Esophagus muscularis mucosa (tissue), 3 donors: Measurements from ENCODE around the gene RASL10A.
"Not testable (repeated sequence)": the region's sequence is repeated elsewhere in the genome, so short reads cannot be mapped to it uniquely, and the experiment has no call there.

ENCODE experiments used
- CTCF ChIP-seq, 3 experiments: fragments of 200-600 bp in 2 of 3; fragments of 450-650 bp in 1 of 3; sonication (generic) in 2 of 3; IDR thresholded peaks; one replicate each; pipeline ENCODE4 v1.5.1; 2017 to 2019; ENCODE audit warnings: antibody characterized with exemption in 3 of 3, mild to moderate bottlenecking in 2 of 3, moderate library complexity in 1 of 3
- POLR2A ChIP-seq: fragments of 450-650 bp; IDR thresholded peaks from one replicate; pipeline ENCODE4 v1.6.1; 2017; ENCODE audit warnings: antibody characterized with exemption, moderate library complexity, mild to moderate bottlenecking, low read depth
- POLR2AphosphoS5 ChIP-seq, 2 donors: sonication (generic); formaldehyde crosslinking; IDR thresholded peaks; one replicate each; pipeline ENCODE4 v1.6.1; 2017; ENCODE audit warnings: antibody characterized with exemption in 2 of 2

GRCh38 chr22:29357193-29357890, 41.8 kb upstream of the RASL10A start:
- TF ChIP-seq CTCF (IDR thresholded peaks at IDR 0.05); POLR2A; POLR2AphosphoS5 (IDR thresholded peaks at IDR 0.05): not testable (repeated sequence)
